Measurements from ENCODE around the gene SYNC.

DNA sequence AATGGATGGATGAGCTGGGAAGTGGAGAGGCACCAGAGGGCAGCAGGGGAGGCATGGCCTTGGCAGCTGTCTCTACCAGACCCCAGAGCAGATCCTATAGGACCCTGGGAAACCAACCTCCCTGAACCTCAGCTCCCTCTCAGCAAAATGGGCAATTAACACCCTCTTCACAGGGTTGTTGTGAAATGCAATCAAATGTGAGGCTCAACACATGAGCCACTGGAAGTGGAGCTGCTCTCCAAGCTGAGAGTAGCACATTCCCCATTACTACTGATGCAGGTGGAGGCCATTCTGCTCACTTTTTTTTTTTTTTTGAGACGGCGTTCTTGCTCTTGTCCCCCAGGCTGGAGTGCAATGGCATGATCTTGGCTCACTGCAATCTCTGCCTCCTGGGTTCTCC is 6.5 kb upstream of the SYNC start:
- no peak for TF ChIP-seq CTCF (conservative IDR thresholded peaks at IDR 0.05 in 1 of 2, IDR thresholded peaks at IDR 0.05 in 1 of 2; ENCODE audit: low read depth in 1 of 2, low read length in 2 of 2)
- TF ChIP-seq EZH2 (IDR thresholded peaks at IDR 0.05; ENCODE audit: low read length, missing control alignments) = no peak
